BLaER1 (cell line): Measurements from ENCODE around the gene TFF2.
A peak's percentile ranks its signal among the peaks of the same experiment; 100 is the strongest.

Experiments used
- H3K27ac ChIP-seq: shearing (Covaris generic); formaldehyde crosslinking; 2 replicates; pipeline ENCODE4 v1.8.1; 2022
- H3K27me3 ChIP-seq: shearing (Covaris generic); formaldehyde crosslinking; 2 replicates; pipeline ENCODE4 v1.8.1; 2022
- H3K36me3 ChIP-seq: shearing (Covaris generic); formaldehyde crosslinking; 2 replicates; pipeline ENCODE4 v1.8.1; 2022
- H3K4me1 ChIP-seq: shearing (Covaris generic); formaldehyde crosslinking; 2 replicates; pipeline ENCODE4 v1.8.1; 2022
- H3K4me2 ChIP-seq: shearing (Covaris generic); formaldehyde crosslinking; 2 replicates; pipeline ENCODE4 v1.8.1; 2022
- H3K4me3 ChIP-seq: shearing (Covaris generic); formaldehyde crosslinking; 2 replicates; pipeline ENCODE4 v1.8.1; 2022
- H3K9ac ChIP-seq: shearing (Covaris generic); formaldehyde crosslinking; 2 replicates; pipeline ENCODE4 v1.8.1; 2022
- H3K9me3 ChIP-seq: shearing (Covaris generic); formaldehyde crosslinking; 2 replicates; pipeline ENCODE4 v1.8.1; 2022
- H4K20me1 ChIP-seq: shearing (Covaris generic); formaldehyde crosslinking; 2 replicates; pipeline ENCODE4 v1.8.1; 2022
- Cebpa-rat ChIP-seq: shearing (Covaris generic); IDR thresholded peaks from 2 replicates; pipeline ENCODE4 v1.8.1; 2022

The TFF2 gene

GRCh38 chr21:42308914-42309752 is 41.7 kb downstream of the TFF2 start:
- Histone ChIP-seq H3K4me3 (no peak overlapping the region), H3K36me3 (no peaks in the 10 kb centered on the region), H3K4me1 (peaks cover 92% of the 10 kb centered on the region), H3K9ac (no peak overlapping the region), H3K27ac (no peak overlapping the region), H3K27me3 (no peaks in the 10 kb centered on the region; the same call in 1 of the 2 replicates), H4K20me1 (no peaks in the 10 kb centered on the region), H3K4me2 (peak overlapping the region; percentile 84), H3K9me3 (no peaks in the 10 kb centered on the region)
- no peak for TF ChIP-seq Cebpa-rat

- no peak overlapping the region for H3K27ac ChIP-seq
- H3K27me3 ChIP-seq = no peaks in the 10 kb centered on the region; the same call in 1 of the 2 replicates
- no peak for TF ChIP-seq Cebpa-rat
- H3K4me3 ChIP-seq = no peak overlapping the region
- H4K20me1 ChIP-seq = no peaks in the 10 kb centered on the region
- peak overlapping the region; percentile 84 for H3K4me2 ChIP-seq
- no peaks in the 10 kb centered on the region for H3K9me3 ChIP-seq
- H3K36me3 ChIP-seq = no peaks in the 10 kb centered on the region
- H3K4me1 ChIP-seq = peaks cover 84% of the 10 kb centered on the region
- no peak overlapping the region for H3K9ac ChIP-seq
These were observed 42.5 kb downstream of the TFF2 start for GRCh38 chr21:42308161-42308913.

GRCh38 chr21:42307106-42307505 is 43.7 kb downstream of the TFF2 start:
- Histone ChIP-seq H4K20me1 (no peaks in the 10 kb centered on the region), H3K27ac (peak overlapping the region; percentile 49), H3K27me3 (no peaks in the 10 kb centered on the region; the same call in 1 of the 2 replicates), H3K4me3 (no peak overlapping the region), H3K9ac (peak overlapping the region; percentile 13; the same call in 1 of the 2 replicates), H3K4me1 (peaks cover 81% of the 10 kb centered on the region), H3K36me3 (no peaks in the 10 kb centered on the region), H3K4me2 (peak overlapping the region; percentile 84), H3K9me3 (no peaks in the 10 kb centered on the region)
- no peak for TF ChIP-seq Cebpa-rat

GRCh38 chr21:42306366-42307035 is 44.3 kb downstream of the TFF2 start:
- Histone ChIP-seq H3K9ac (peak overlapping the region; percentile 13; the same call in 1 of the 2 replicates), H4K20me1 (no peaks in the 10 kb centered on the region), H3K9me3 (no peaks in the 10 kb centered on the region), H3K4me3 (no peak overlapping the region), H3K4me1 (peaks cover 83% of the 10 kb centered on the region), H3K36me3 (no peaks in the 10 kb centered on the region), H3K4me2 (peak overlapping the region; percentile 84), H3K27me3 (no peaks in the 10 kb centered on the region), H3K27ac (peak overlapping the region; percentile 49)
- TF ChIP-seq Cebpa-rat = no peak

GRCh38 chr21:42305707-42306147 is 45.1 kb downstream of the TFF2 start:
- H3K4me3 ChIP-seq = no peak overlapping the region
- no peaks in the 10 kb centered on the region for H4K20me1 ChIP-seq
- peaks cover 86% of the 10 kb centered on the region for H3K4me1 ChIP-seq
- no peaks in the 10 kb centered on the region for H3K9me3 ChIP-seq
- TF ChIP-seq Cebpa-rat = no peak
- H3K36me3 ChIP-seq = no peaks in the 10 kb centered on the region
- H3K27me3 ChIP-seq = no peaks in the 10 kb centered on the region
- peak overlapping the region; percentile 84 for H3K4me2 ChIP-seq
- 0 out of 2 replicates have a peak overlapping the region, but pooled peaks have one; percentile 42 for H3K27ac ChIP-seq
- no peak overlapping the region for H3K9ac ChIP-seq

GRCh38 chr21:42304556-42305454 is 46.0 kb downstream of the TFF2 start:
- Histone ChIP-seq H3K9ac (no peak overlapping the region), H3K4me3 (no peak overlapping the region), H3K27ac (no peak overlapping the region), H3K27me3 (no peaks in the 10 kb centered on the region), H4K20me1 (no peaks in the 10 kb centered on the region), H3K36me3 (peaks cover 5% of the 10 kb centered on the region; the same call in 1 of the 2 replicates), H3K9me3 (no peaks in the 10 kb centered on the region), H3K4me1 (peaks cover 77% of the 10 kb centered on the region), H3K4me2 (peak overlapping the region; percentile 84)
- no peak for TF ChIP-seq Cebpa-rat

GRCh38 chr21:42303443-42303842 is 47.4 kb downstream of the TFF2 start:
- Histone ChIP-seq H4K20me1 (no peaks in the 10 kb centered on the region), H3K9me3 (no peaks in the 10 kb centered on the region), H3K9ac (no peak overlapping the region), H3K27me3 (no peaks in the 10 kb centered on the region), H3K27ac (no peak overlapping the region), H3K4me2 (no peak overlapping the region), H3K4me3 (no peak overlapping the region), H3K4me1 (peaks cover 63% of the 10 kb centered on the region), H3K36me3 (peaks cover 10% of the 10 kb centered on the region; the same call in 1 of the 2 replicates)
- TF ChIP-seq Cebpa-rat = no peak

- Histone ChIP-seq H3K4me2 (no peak overlapping the region), H3K27me3 (no peaks in the 10 kb centered on the region)
These were observed 48.0 kb downstream of the TFF2 start for GRCh38 chr21:42302794-42303193.

More at GRCh38 chr21:42302794-42303193, 48.0 kb downstream of the TFF2 start:
- Histone ChIP-seq H4K20me1 (no peaks in the 10 kb centered on the region), H3K4me1 (peaks cover 57% of the 10 kb centered on the region), H3K36me3 (peaks cover 10% of the 10 kb centered on the region), H3K9me3 (no peaks in the 10 kb centered on the region), H3K27ac (no peak overlapping the region), H3K9ac (no peak overlapping the region), H3K4me3 (no peak overlapping the region)
- TF ChIP-seq Cebpa-rat = no peak
